ENCODE results near the gene KRTAP3-2.

DNA sequence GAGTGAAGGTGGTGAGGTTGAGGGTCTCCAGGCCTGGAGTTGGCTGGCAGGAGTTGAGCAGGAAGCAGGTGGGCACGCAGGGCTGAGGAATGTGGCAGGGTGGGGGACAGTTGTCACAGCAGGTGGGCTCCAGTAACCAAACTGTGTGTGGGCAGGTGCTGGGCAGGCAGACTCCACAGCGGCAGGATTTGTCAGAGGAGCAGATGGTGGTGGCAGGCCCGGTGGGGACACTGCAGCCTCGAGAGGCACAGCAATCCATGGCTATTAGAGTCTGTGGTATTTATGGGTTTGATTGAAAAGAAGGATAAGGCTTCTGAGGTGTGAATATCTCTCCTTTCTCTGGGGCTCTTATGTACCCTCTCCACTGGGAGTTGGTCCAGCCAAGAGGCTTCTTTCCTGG, 5.9 kb downstream of the KRTAP3-2 start, which contains the start of gene KRTAP3-3:
- TF ChIP-seq, protein P1, sequence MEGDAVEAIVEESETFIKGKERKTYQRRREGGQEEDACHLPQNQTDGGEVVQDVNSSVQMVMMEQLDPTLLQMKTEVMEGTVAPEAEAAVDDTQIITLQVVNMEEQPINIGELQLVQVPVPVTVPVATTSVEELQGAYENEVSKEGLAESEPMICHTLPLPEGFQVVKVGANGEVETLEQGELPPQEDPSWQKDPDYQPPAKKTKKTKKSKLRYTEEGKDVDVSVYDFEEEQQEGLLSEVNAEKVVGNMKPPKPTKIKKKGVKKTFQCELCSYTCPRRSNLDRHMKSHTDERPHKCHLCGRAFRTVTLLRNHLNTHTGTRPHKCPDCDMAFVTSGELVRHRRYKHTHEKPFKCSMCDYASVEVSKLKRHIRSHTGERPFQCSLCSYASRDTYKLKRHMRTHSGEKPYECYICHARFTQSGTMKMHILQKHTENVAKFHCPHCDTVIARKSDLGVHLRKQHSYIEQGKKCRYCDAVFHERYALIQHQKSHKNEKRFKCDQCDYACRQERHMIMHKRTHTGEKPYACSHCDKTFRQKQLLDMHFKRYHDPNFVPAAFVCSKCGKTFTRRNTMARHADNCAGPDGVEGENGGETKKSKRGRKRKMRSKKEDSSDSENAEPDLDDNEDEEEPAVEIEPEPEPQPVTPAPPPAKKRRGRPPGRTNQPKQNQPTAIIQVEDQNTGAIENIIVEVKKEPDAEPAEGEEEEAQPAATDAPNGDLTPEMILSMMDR (IDR thresholded peaks at IDR 0.05; ENCODE audit: poor library complexity, severe bottlenecking), result no peak
- TF ChIP-seq RAD21 (conservative IDR thresholded peaks at IDR 0.05), result no peak
- no peak for TF ChIP-seq EZH2 (IDR thresholded peaks at IDR 0.05; ENCODE audit: borderline replicate concordance, insufficient read depth, low read length, poor library complexity, severe bottlenecking)
- TF ChIP-seq EP300 (conservative IDR thresholded peaks at IDR 0.05; ENCODE audit: poor library complexity, severe bottlenecking), result no peak
- TF ChIP-seq TAF1 (IDR thresholded peaks at IDR 0.05; ENCODE audit: low read depth), result no peak
- TF ChIP-seq POLR2AphosphoS5 (IDR thresholded peaks at IDR 0.05), result no peak
- TF ChIP-seq MXI1 (conservative IDR thresholded peaks at IDR 0.05; ENCODE audit: poor library complexity, severe bottlenecking), result no peak
- TF ChIP-seq, protein P2, sequence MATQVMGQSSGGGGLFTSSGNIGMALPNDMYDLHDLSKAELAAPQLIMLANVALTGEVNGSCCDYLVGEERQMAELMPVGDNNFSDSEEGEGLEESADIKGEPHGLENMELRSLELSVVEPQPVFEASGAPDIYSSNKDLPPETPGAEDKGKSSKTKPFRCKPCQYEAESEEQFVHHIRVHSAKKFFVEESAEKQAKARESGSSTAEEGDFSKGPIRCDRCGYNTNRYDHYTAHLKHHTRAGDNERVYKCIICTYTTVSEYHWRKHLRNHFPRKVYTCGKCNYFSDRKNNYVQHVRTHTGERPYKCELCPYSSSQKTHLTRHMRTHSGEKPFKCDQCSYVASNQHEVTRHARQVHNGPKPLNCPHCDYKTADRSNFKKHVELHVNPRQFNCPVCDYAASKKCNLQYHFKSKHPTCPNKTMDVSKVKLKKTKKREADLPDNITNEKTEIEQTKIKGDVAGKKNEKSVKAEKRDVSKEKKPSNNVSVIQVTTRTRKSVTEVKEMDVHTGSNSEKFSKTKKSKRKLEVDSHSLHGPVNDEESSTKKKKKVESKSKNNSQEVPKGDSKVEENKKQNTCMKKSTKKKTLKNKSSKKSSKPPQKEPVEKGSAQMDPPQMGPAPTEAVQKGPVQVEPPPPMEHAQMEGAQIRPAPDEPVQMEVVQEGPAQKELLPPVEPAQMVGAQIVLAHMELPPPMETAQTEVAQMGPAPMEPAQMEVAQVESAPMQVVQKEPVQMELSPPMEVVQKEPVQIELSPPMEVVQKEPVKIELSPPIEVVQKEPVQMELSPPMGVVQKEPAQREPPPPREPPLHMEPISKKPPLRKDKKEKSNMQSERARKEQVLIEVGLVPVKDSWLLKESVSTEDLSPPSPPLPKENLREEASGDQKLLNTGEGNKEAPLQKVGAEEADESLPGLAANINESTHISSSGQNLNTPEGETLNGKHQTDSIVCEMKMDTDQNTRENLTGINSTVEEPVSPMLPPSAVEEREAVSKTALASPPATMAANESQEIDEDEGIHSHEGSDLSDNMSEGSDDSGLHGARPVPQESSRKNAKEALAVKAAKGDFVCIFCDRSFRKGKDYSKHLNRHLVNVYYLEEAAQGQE (IDR thresholded peaks at IDR 0.05; ENCODE audit: borderline replicate concordance), result no peak
